HFFc6 (cell line): Measurements from ENCODE around the gene XYLT2. TPM values are rescaled to one million over a fixed set of nuclear protein-coding genes. Genes with fewer than 3 reads are reported as not detected.

Experiments
- DNase-seq: peaks from one replicate; pipeline ENCODE4 v3.0.0-alpha.2; 2018
- H3K27ac Mint-ChIP-seq: 2 replicates; pipeline ENCODE4 v1.8.0; 2020; ENCODE audit warnings: mild to moderate bottlenecking, mixed read lengths
- H3K27me3 Mint-ChIP-seq: 2 replicates; pipeline ENCODE4 v1.8.0; 2021; ENCODE audit warnings: mild to moderate bottlenecking, moderate library complexity, mixed read lengths; ENCODE audit not compliant: insufficient read depth
- H3K36me3 Mint-ChIP-seq: 2 replicates; pipeline ENCODE4 v1.8.0; 2021; ENCODE audit warnings: low read depth, mixed read lengths
- H3K4me1 Mint-ChIP-seq: 2 replicates; pipeline ENCODE4 v1.8.0; 2020; ENCODE audit warnings: low read depth, mixed read lengths
- H3K4me3 Mint-ChIP-seq: 2 replicates; pipeline ENCODE4 v1.8.0; 2020; ENCODE audit warnings: mild to moderate bottlenecking, moderate library complexity, mixed read lengths
- H3K9me3 Mint-ChIP-seq: 2 replicates; pipeline ENCODE4 v1.8.0; 2020; ENCODE audit warnings: mild to moderate bottlenecking, mixed read lengths
- CTCF ChIP-seq: fragments of 200-600 bp; sonication (generic); IDR thresholded peaks from 2 replicates; pipeline ENCODE4 v1.5.0; 2021; ENCODE audit warnings: antibody characterized with exemption, mild to moderate bottlenecking
- total RNA-seq, 6 experiments: library from RNA; stranded (reverse); fragmentation: NEBNext Ultra II Directional; extraction: Animal tissue kit (Norgen Biotek cat#: 25700); gene quantifications; 2 replicates in 1 of 6; 3 replicates in 5 of 6; pipeline ENCODE4 v1.2.3, GENCODE V29; 2021

XYLT2 gene
- total RNA-seq, 6 experiments from 2014 or later: 38.9 to 47.1 (median 43.2) TPM

- peak; percentile 33 for DNase-seq
- H3K4me1 Mint-ChIP-seq: peaks cover 58% of the 10 kb centered on the region
- peak overlapping the region; percentile 37 for H3K4me3 Mint-ChIP-seq
- peak overlapping the region; percentile 69 for H3K27ac Mint-ChIP-seq
- H3K9me3 Mint-ChIP-seq: no peaks in the 10 kb centered on the region
- H3K36me3 Mint-ChIP-seq: no peaks in the 10 kb centered on the region; the same call in 1 of the 2 replicates
- H3K27me3 Mint-ChIP-seq: peaks cover 18% of the 10 kb centered on the region
- TF ChIP-seq CTCF: no peak
Observed at GRCh38 chr17:50308666-50309065, 37.3 kb upstream of the XYLT2 start.

DNA sequence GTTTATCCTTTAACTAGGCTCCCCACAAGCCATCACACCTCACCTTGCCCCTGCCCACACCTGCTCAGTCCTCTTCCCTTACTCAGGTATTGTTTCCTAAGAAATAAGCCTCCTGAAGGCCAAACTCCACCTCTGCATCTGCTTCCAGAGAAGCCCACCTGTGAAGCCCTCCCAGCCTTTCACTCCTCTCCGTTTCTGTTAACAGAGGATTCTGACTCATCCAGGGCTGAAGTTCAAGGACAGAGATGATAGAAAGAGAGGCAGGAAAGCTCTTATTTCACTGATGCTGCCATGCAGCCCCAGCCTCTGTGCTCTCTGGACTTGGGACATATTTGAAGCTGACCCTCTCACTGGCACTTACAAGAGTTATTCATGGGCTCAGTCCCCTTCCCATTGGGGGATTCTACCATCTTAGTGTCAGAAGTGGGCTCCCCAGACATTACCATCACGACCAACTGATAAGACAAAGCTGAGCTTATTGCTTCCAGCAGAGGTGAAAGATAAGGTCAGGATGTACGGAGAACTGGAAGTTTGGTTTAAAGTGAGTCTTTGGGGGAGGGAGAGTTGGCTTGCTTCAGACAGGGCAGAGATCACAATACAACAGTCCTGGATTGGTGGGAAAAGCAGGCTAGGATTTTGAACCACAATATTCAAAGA, 35.3 kb upstream of the XYLT2 start:
- TF ChIP-seq CTCF: no peak
- Mint-ChIP-seq H3K9me3 (no peaks in the 10 kb centered on the region), H3K4me3 (no peak overlapping the region; the same call in 1 of the 2 replicates), H3K27ac (no peak overlapping the region), H3K36me3 (no peaks in the 10 kb centered on the region; the same call in 1 of the 2 replicates), H3K4me1 (peaks cover 42% of the 10 kb centered on the region), H3K27me3 (peaks cover 28% of the 10 kb centered on the region)
- no peak for DNase-seq

DNA sequence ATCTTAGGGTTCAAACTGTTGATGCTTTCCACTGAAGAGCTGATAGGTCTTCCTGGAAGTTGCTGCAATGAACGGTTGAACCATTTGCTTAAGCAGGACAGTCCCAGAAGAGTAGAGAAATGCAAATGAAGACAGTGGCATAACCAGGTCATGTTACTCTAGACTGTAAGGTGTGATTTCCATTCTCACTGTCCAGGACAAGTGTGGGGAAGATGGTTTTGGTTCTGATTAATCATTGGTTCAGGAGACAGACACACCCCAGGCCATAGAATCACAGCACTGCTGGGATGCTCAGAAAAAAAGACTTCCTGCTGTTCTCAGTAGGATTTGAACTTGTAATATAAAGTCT, 34.8 kb upstream of the XYLT2 start:
- DNase-seq: no peak
- H3K4me3 Mint-ChIP-seq: no peak overlapping the region
- TF ChIP-seq CTCF: no peak
- no peak overlapping the region for H3K27ac Mint-ChIP-seq
- H3K4me1 Mint-ChIP-seq: peaks cover 38% of the 10 kb centered on the region
- peaks cover 28% of the 10 kb centered on the region for H3K27me3 Mint-ChIP-seq
- no peaks in the 10 kb centered on the region; the same call in 1 of the 2 replicates for H3K36me3 Mint-ChIP-seq
- H3K9me3 Mint-ChIP-seq: no peaks in the 10 kb centered on the region

DNA sequence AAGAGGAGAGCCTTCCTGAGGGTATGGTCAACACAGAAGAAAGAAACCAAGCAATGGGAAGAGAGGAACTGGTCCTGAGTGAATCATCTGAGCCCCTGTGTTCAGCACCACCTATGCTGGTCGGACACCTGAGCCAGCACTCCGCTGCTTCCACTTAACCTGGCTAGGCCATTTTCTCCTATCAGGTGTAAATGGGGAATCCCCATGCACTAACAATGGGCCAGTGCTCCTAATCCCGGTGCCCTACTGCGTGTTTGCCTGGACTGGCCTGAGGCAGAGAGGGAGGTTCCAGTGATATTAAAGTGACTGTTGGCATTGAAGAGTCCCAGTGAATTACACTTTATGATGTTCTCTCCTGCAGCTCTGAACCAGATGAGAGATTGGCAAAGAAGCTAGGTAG, 34.4 kb upstream of the XYLT2 start:
- no peak for TF ChIP-seq CTCF
- no peak overlapping the region for H3K4me3 Mint-ChIP-seq
- no peak overlapping the region for H3K27ac Mint-ChIP-seq
- DNase-seq: no peak
- no peaks in the 10 kb centered on the region; the same call in 1 of the 2 replicates for H3K36me3 Mint-ChIP-seq
- peaks cover 35% of the 10 kb centered on the region for H3K4me1 Mint-ChIP-seq
- no peaks in the 10 kb centered on the region for H3K9me3 Mint-ChIP-seq
- peaks cover 28% of the 10 kb centered on the region for H3K27me3 Mint-ChIP-seq

DNA sequence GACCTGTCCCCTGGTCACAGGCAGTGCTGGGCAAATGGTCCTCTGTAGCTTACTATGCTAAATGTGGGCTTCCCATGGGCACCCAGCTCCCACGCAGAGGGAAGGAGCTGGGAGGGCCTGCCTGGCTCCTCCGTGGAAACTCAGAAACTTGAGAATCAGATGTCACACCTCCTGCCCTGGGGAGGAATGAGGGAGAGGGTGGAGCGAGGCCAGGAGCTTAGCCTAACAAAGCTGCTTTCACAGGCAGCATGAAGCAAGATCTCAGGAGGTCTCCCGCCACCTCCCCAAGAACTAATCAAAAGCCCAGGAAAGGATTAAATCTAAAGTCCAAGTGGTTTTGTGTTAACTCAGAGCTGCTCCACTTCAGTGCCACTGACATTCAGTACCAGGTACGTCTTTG, 33.6 kb upstream of the XYLT2 start:
- TF ChIP-seq CTCF: no peak
- no peaks in the 10 kb centered on the region; the same call in 1 of the 2 replicates for H3K36me3 Mint-ChIP-seq

More for the DNA sequence above, 33.6 kb upstream of the XYLT2 start:
- Mint-ChIP-seq H3K9me3 (no peaks in the 10 kb centered on the region), H3K27ac (no peak overlapping the region), H3K27me3 (peaks cover 28% of the 10 kb centered on the region), H3K4me3 (no peak overlapping the region), H3K4me1 (peaks cover 35% of the 10 kb centered on the region)
- DNase-seq: no peak
